ENCODE data around the gene AGFG1.

The AGFG1 gene

GRCh38 chr2:227450926-227451654 is 20.9 kb upstream of the AGFG1 start:
- DNase-seq (ENCODE audit: low read depth in 1 of 2, low spot score in 1 of 2), result no peak
- in situ Hi-C loops (cut with HindIII; ENCODE audit: low pct_unique_long_range_greater_than_20kb, low sequenced_read_pairs), result no loop called here
- no peak for TF ChIP-seq JUND (IDR thresholded peaks at IDR 0.05; ENCODE audit: low read depth)

- TF ChIP-seq JUND (IDR thresholded peaks at IDR 0.05; ENCODE audit: low read depth), result no peak
- no peak for DNase-seq (ENCODE audit: low read depth in 1 of 2, low spot score in 1 of 2)
- in situ Hi-C loops (cut with HindIII; ENCODE audit: low pct_unique_long_range_greater_than_20kb, low sequenced_read_pairs), result no loop called here
Measured at GRCh38 chr2:227451655-227451992, 20.3 kb upstream of the AGFG1 start.

- in situ Hi-C loops (cut with HindIII; ENCODE audit: low pct_unique_long_range_greater_than_20kb, low sequenced_read_pairs), result no loop called here
- DNase-seq (ENCODE audit: low read depth in 1 of 2, low spot score in 1 of 2), result no peak
- TF ChIP-seq JUND (IDR thresholded peaks at IDR 0.05; ENCODE audit: low read depth), result no peak
Measured at GRCh38 chr2:227453810-227454209, 18.1 kb upstream of the AGFG1 start.

- TF ChIP-seq JUND (IDR thresholded peaks at IDR 0.05; ENCODE audit: low read depth), result no peak
- DNase-seq (ENCODE audit: low read depth in 1 of 2, low spot score in 1 of 2), result no peak
- in situ Hi-C loops (cut with HindIII; ENCODE audit: low pct_unique_long_range_greater_than_20kb, low sequenced_read_pairs), result no loop called here
Measured at GRCh38 chr2:227454323-227454860, 17.6 kb upstream of the AGFG1 start.

- in situ Hi-C loops (cut with HindIII; ENCODE audit: low pct_unique_long_range_greater_than_20kb, low sequenced_read_pairs), result no loop called here
- no peak for TF ChIP-seq JUND (IDR thresholded peaks at IDR 0.05; ENCODE audit: low read depth)
- no peak for DNase-seq (ENCODE audit: low read depth in 1 of 2, low spot score in 1 of 2)
Measured at GRCh38 chr2:227455200-227455599, 16.8 kb upstream of the AGFG1 start.

GRCh38 chr2:227456102-227456501 is 15.9 kb upstream of the AGFG1 start:
- no peak for DNase-seq (ENCODE audit: low read depth in 1 of 2, low spot score in 1 of 2)
- in situ Hi-C loops (cut with HindIII; ENCODE audit: low pct_unique_long_range_greater_than_20kb, low sequenced_read_pairs), result no loop called here
- TF ChIP-seq JUND (IDR thresholded peaks at IDR 0.05; ENCODE audit: low read depth), result no peak

GRCh38 chr2:227456772-227457171 is 15.2 kb upstream of the AGFG1 start:
- TF ChIP-seq JUND (IDR thresholded peaks at IDR 0.05; ENCODE audit: low read depth), result no peak
- in situ Hi-C loops (cut with HindIII; ENCODE audit: low pct_unique_long_range_greater_than_20kb, low sequenced_read_pairs), result no loop called here
- DNase-seq (ENCODE audit: low read depth in 1 of 2, low spot score in 1 of 2), result no peak

GRCh38 chr2:227460070-227460485 is 11.9 kb upstream of the AGFG1 start:
- no peak for DNase-seq (ENCODE audit: low read depth in 1 of 2, low spot score in 1 of 2)
- in situ Hi-C loops (cut with HindIII; ENCODE audit: low pct_unique_long_range_greater_than_20kb, low sequenced_read_pairs), result no loop called here
- no peak for TF ChIP-seq JUND (IDR thresholded peaks at IDR 0.05; ENCODE audit: low read depth)

GRCh38 chr2:227460833-227461232 is 11.1 kb upstream of the AGFG1 start:
- no peak for DNase-seq (ENCODE audit: low read depth in 1 of 2, low spot score in 1 of 2)
- TF ChIP-seq JUND (IDR thresholded peaks at IDR 0.05; ENCODE audit: low read depth), result no peak
- in situ Hi-C loops (cut with HindIII; ENCODE audit: low pct_unique_long_range_greater_than_20kb, low sequenced_read_pairs), result no loop called here

- in situ Hi-C loops (cut with HindIII; ENCODE audit: low pct_unique_long_range_greater_than_20kb, low sequenced_read_pairs), result no loop called here
- TF ChIP-seq JUND (IDR thresholded peaks at IDR 0.05; ENCODE audit: low read depth), result no peak
- DNase-seq (ENCODE audit: low read depth in 1 of 2, low spot score in 1 of 2), result no peak
Measured at GRCh38 chr2:227461811-227462461, 10.0 kb upstream of the AGFG1 start.

- no peak for TF ChIP-seq JUND (IDR thresholded peaks at IDR 0.05; ENCODE audit: low read depth)
- DNase-seq (ENCODE audit: low read depth in 1 of 2, low spot score in 1 of 2), result peak in 1 of 2 experiments; percentile 64
- in situ Hi-C loops (cut with HindIII; ENCODE audit: low pct_unique_long_range_greater_than_20kb, low sequenced_read_pairs), result no loop called here
Measured at GRCh38 chr2:227462462-227462951, 9.4 kb upstream of the AGFG1 start.

GRCh38 chr2:227462972-227463931 is 8.7 kb upstream of the AGFG1 start:
- in situ Hi-C loops (cut with HindIII; ENCODE audit: low pct_unique_long_range_greater_than_20kb, low sequenced_read_pairs), result no loop called here
- DNase-seq (ENCODE audit: low read depth in 1 of 2, low spot score in 1 of 2), result no peak

More at GRCh38 chr2:227462972-227463931, 8.7 kb upstream of the AGFG1 start:
- no peak for TF ChIP-seq JUND (IDR thresholded peaks at IDR 0.05; ENCODE audit: low read depth)

Data from T47D (cell line).